Chondrocyte (in vitro differentiated cells): ENCODE measurements around the gene APH1A. TPM values are rescaled to one million over a fixed set of nuclear protein-coding genes. Genes with fewer than 3 reads are reported as not detected.

Experiments
- DNase-seq: peaks from one replicate; pipeline ENCODE4 v3.0.0; 2021; ENCODE audit warnings: mixed read lengths, low spot score
- H3K27ac Mint-ChIP-seq: one replicate; pipeline ENCODE4 v1.8.0; 2021; ENCODE audit warnings: mild to moderate bottlenecking, moderate library complexity, mixed read lengths; ENCODE audit not compliant: unreplicated experiment
- H3K27me3 Mint-ChIP-seq: 2 replicates; pipeline ENCODE4 v1.8.0; 2021; ENCODE audit warnings: low read depth, mixed read lengths
- H3K36me3 Mint-ChIP-seq: 2 replicates; pipeline ENCODE4 v1.8.0; 2021; ENCODE audit warnings: low read depth, mixed read lengths
- H3K4me1 Mint-ChIP-seq: 2 replicates; pipeline ENCODE4 v1.8.0; 2021; ENCODE audit warnings: low read depth, mild to moderate bottlenecking, mixed read lengths
- H3K4me3 Mint-ChIP-seq: one replicate; pipeline ENCODE4 v1.8.0; 2021; ENCODE audit warnings: mild to moderate bottlenecking, moderate library complexity, mixed read lengths; ENCODE audit not compliant: unreplicated experiment
- H3K9me3 Mint-ChIP-seq: 2 replicates; pipeline ENCODE4 v1.8.0; 2021; ENCODE audit warnings: low read depth, mixed read lengths
- CTCF ChIP-seq: fragments of 200-600 bp; sonication (generic); IDR thresholded peaks from 2 replicates; pipeline ENCODE4 v1.5.0; 2021; ENCODE audit warnings: antibody characterized with exemption, mild to moderate bottlenecking, moderate library complexity
- total RNA-seq: library from RNA; stranded (reverse); gene quantifications from 3 replicates; pipeline ENCODE4 v1.2.1, GENCODE V29; 2021

APH1A gene
- total RNA-seq, 1 donor from 2014 or later: 89.7 TPM

DNA sequence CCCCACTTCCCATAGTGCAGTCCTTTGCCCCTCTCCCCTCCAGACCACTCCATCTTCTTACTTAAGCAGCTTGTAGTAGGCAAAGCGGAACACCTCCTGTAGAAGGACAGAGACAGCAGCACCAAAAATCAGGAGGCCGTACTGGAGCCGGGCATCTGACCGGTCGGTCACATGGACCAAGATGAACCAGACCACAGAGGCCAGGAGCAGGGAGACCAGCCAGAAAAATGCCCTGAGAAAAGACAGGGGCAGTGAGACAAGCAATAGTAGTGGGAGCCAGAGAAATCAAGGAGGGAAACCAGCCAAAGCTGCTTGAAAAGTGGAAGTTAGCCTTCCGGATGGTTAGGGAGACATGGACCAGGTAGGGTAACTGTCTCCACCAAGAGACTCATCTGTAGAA is 920 bp downstream of the APH1A start:
- H3K4me3 Mint-ChIP-seq: peak overlapping the region; percentile 98
- TF ChIP-seq CTCF: no peak
- DNase-seq: no peak
- peak overlapping the region; percentile 97 for H3K27ac Mint-ChIP-seq
- no peaks in the 10 kb centered on the region for H3K9me3 Mint-ChIP-seq
- H3K4me1 Mint-ChIP-seq: peaks cover 40% of the 10 kb centered on the region
- H3K27me3 Mint-ChIP-seq: no peaks in the 10 kb centered on the region
- peaks cover 16% of the 10 kb centered on the region for H3K36me3 Mint-ChIP-seq

DNA sequence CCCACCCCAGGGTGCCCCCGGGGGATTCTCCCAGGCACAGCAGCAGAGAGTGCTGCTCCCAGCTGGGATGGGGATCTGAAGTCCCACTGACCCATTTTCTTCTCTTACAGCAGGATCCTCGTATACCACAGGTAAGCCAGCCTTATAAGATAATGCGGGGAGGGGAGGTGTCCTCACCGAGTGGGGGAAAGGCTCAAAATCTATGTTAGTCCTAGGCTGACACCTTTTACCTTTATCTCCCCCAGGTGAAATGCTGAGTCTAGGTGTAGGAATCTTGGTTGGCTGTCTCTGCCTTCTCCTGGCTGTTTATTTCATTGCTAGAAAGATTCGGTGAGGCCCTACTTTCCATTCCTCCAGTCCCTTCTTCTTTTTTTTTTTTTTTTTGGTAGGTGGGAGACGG is 5.3 kb downstream of the APH1A start:
- no peak overlapping the region for H3K27ac Mint-ChIP-seq
- no peak for TF ChIP-seq CTCF
- no peak for DNase-seq
- no peaks in the 10 kb centered on the region for H3K27me3 Mint-ChIP-seq
- H3K4me3 Mint-ChIP-seq: no peak overlapping the region
- no peaks in the 10 kb centered on the region for H3K9me3 Mint-ChIP-seq
- peaks cover 24% of the 10 kb centered on the region for H3K4me1 Mint-ChIP-seq
- H3K36me3 Mint-ChIP-seq: peaks cover 16% of the 10 kb centered on the region

GRCh38 chr1:150262388-150263320 is 6.2 kb downstream of the APH1A start:
- Mint-ChIP-seq H3K27ac (no peak overlapping the region), H3K27me3 (peaks cover 2% of the 10 kb centered on the region), H3K4me3 (no peak overlapping the region), H3K4me1 (peaks cover 18% of the 10 kb centered on the region), H3K9me3 (no peaks in the 10 kb centered on the region), H3K36me3 (peaks cover 16% of the 10 kb centered on the region)
- no peak for DNase-seq
- no peak for TF ChIP-seq CTCF

DNA sequence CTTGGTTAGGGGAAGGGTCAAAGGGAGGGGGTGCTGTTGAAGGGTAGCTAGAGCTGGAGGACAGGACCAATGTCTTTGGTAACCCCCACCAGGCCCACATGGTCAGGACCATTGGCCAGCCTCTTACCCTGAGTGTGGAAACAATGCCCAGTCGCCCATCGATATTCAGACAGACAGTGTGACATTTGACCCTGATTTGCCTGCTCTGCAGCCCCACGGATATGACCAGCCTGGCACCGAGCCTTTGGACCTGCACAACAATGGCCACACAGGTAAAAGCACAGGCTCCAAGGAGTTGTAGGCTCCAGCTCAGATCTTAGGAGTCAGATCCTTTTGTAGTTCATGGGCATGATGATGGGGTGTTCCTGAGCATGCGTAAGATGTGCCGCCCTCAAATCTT is 7.4 kb downstream of the APH1A start:
- Mint-ChIP-seq H3K9me3 (no peaks in the 10 kb centered on the region), H3K36me3 (peaks cover 13% of the 10 kb centered on the region), H3K4me1 (peaks cover 18% of the 10 kb centered on the region), H3K4me3 (no peak overlapping the region), H3K27me3 (peaks cover 2% of the 10 kb centered on the region), H3K27ac (no peak overlapping the region)
- no peak for DNase-seq
- TF ChIP-seq CTCF: no peak

- Mint-ChIP-seq H3K4me3 (no peak overlapping the region), H3K9me3 (no peaks in the 10 kb centered on the region), H3K27ac (no peak overlapping the region), H3K27me3 (peaks cover 2% of the 10 kb centered on the region), H3K4me1 (peaks cover 29% of the 10 kb centered on the region), H3K36me3 (peaks cover 4% of the 10 kb centered on the region)
- TF ChIP-seq CTCF: no peak
- no peak for DNase-seq
Measured at GRCh38 chr1:150259758-150260669, 8.8 kb downstream of the APH1A start.
